IMR-90 (cell line): Measurements from ENCODE around the gene RAPGEF1. TPM values are rescaled to one million over a fixed set of nuclear protein-coding genes. Genes with fewer than 3 reads are reported as not detected.
A peak's percentile ranks its signal among the peaks of the same experiment; 100 is the strongest.

Experiments used
- ATAC-seq: fragments of 200-7000 bp; cut with Tn5 transposase; 2 replicates; pipeline ENCODE4 v1.9.1; 2020; ENCODE audit warnings: low read depth, mild to moderate bottlenecking, moderate library complexity
- BruUV-seq: library from RNA; stranded (reverse); fragments of 400-500 nt; replicated peaks from 2 replicates; lab custom pipeline; 2021; lab: Mats Ljungman, UMichigan
- CTCF ChIA-PET: fragments of 300-600 bp; formaldehyde crosslinking; extraction: SDS; loops from one replicate; lab custom pipeline; 2021; ENCODE audit warnings: antibody characterized with exemption; lab: Yijun Ruan, JAX
- POLR2A ChIA-PET: fragments of 300-600 bp; sonication (Branson Sonifier 250); formaldehyde crosslinking; loops from one replicate; lab custom pipeline; 2022; ENCODE audit warnings: antibody characterized with exemption; ENCODE audit not compliant: unreplicated experiment; lab: Charles Lee
- DNase-seq: peaks from one replicate; pipeline ENCODE4 v3.0.0; 2013
- H2AFZ ChIP-seq: replicated peaks from 2 replicates; pipeline ENCODE3; 2013; ENCODE audit warnings: low read length, mild to moderate bottlenecking; ENCODE audit not compliant: poor library complexity
- H2AK5ac ChIP-seq: 2 replicates; pipeline ENCODE4 v1.6.1; 2013; ENCODE audit warnings: low read depth, low read length, inconsistent platforms
- H2AK9ac ChIP-seq: replicated peaks from 2 replicates; pipeline ENCODE3; 2013; ENCODE audit warnings: mild to moderate bottlenecking, low read depth, low read length, moderate library complexity; ENCODE audit not compliant: poor library complexity
- H2BK120ac ChIP-seq: 2 replicates; pipeline ENCODE4 v1.6.1; 2013; ENCODE audit warnings: low read depth, low read length, inconsistent platforms
- H2BK15ac ChIP-seq: 3 replicates; pipeline ENCODE4 v1.6.1; 2013; ENCODE audit warnings: low read depth, low read length, inconsistent platforms
- H2BK20ac ChIP-seq: 2 replicates; pipeline ENCODE4 v1.6.1; 2013; ENCODE audit warnings: low read depth, mild to moderate bottlenecking, inconsistent platforms, low read length, moderate library complexity
- H2BK5ac ChIP-seq: 2 replicates; pipeline ENCODE4 v1.6.1; 2013; ENCODE audit warnings: mild to moderate bottlenecking, low read depth, low read length, inconsistent platforms; ENCODE audit not compliant: poor library complexity, severe bottlenecking
- H3K14ac ChIP-seq: replicated peaks from 2 replicates; pipeline ENCODE4 v1.6.1; 2013; ENCODE audit warnings: low read depth, low read length, inconsistent platforms
- H3K18ac ChIP-seq: 2 replicates; pipeline ENCODE4 v1.6.1; 2013; ENCODE audit warnings: low read depth, low read length, control low read depth
- H3K23ac ChIP-seq: 2 replicates; pipeline ENCODE4 v1.6.1; 2013; ENCODE audit warnings: low read depth, low read length, inconsistent platforms
- H3K27ac ChIP-seq: 2 replicates; pipeline ENCODE4 v1.5.1; 2013; ENCODE audit warnings: mild to moderate bottlenecking, control low read depth, low read length; ENCODE audit not compliant: insufficient read depth
- H3K27me3 ChIP-seq: 2 replicates; pipeline ENCODE4 v1.6.1; 2013; ENCODE audit warnings: low read length; ENCODE audit not compliant: control insufficient read depth, insufficient read depth
- H3K36me3 ChIP-seq: 2 replicates; pipeline ENCODE4 v1.6.1; 2013; ENCODE audit warnings: low read length, mixed read lengths; ENCODE audit not compliant: control insufficient read depth, insufficient read depth
- H3K4ac ChIP-seq: 2 replicates; pipeline ENCODE4 v1.6.1; 2013; ENCODE audit warnings: low read depth, low read length, inconsistent platforms
- H3K4me1 ChIP-seq: 2 replicates; pipeline ENCODE4 v1.6.1; 2013; ENCODE audit warnings: low read length, mixed read lengths; ENCODE audit not compliant: control insufficient read depth, insufficient read depth
- H3K4me2 ChIP-seq: 2 replicates; pipeline ENCODE4 v1.6.1; 2013; ENCODE audit warnings: low read depth, mild to moderate bottlenecking, control low read depth, low read length, moderate library complexity
- H3K4me3 ChIP-seq: 2 replicates; pipeline ENCODE4 v1.5.1; 2013; ENCODE audit warnings: low read depth, mild to moderate bottlenecking, control low read depth, low read length, moderate library complexity; ENCODE audit not compliant: insufficient read depth
- H3K56ac ChIP-seq: 2 replicates; pipeline ENCODE4 v1.6.1; 2013; ENCODE audit warnings: low read length, inconsistent platforms; ENCODE audit not compliant: insufficient read depth; ENCODE audit errors: extremely low read depth
- H3K79me1 ChIP-seq, 2 experiments: 2 replicates each; pipeline ENCODE4 v1.6.1; 2013; ENCODE audit warnings: low read length in 2 of 2, inconsistent platforms in 1 of 2, low read depth in 1 of 2
- H3K9ac ChIP-seq: 2 replicates; pipeline ENCODE4 v1.6.1; 2013; ENCODE audit warnings: low read depth, low read length, control low read depth
- H3K9me1 ChIP-seq: 2 replicates; pipeline ENCODE4 v1.6.1; 2013; ENCODE audit warnings: low read length, inconsistent platforms; ENCODE audit not compliant: insufficient read depth
- H3K9me3 ChIP-seq: 2 replicates; pipeline ENCODE4 v1.6.1; 2013; ENCODE audit warnings: low read length; ENCODE audit not compliant: control insufficient read depth, insufficient read depth
- H4K20me1 ChIP-seq: 2 replicates; pipeline ENCODE4 v1.6.1; 2013; ENCODE audit warnings: low read length, inconsistent platforms; ENCODE audit not compliant: insufficient read depth
- H4K5ac ChIP-seq: 2 replicates; pipeline ENCODE4 v1.6.1; 2013; ENCODE audit warnings: mild to moderate bottlenecking, low read depth, low read length, control low read depth
- H4K8ac ChIP-seq, 2 experiments: 2 replicates each; pipeline ENCODE4 v1.6.1; 2013; ENCODE audit warnings: low read depth in 2 of 2, low read length in 2 of 2, control low read depth in 1 of 2, inconsistent platforms in 1 of 2
- H4K91ac ChIP-seq: 2 replicates; pipeline ENCODE4 v1.6.1; 2013; ENCODE audit warnings: low read depth, low read length, inconsistent platforms; ENCODE audit not compliant: insufficient read depth
- CHD1 ChIP-seq: IDR thresholded peaks from 2 replicates; pipeline ENCODE4 v1.6.1; 2012; ENCODE audit warnings: low read depth, low read length, improper control_type of control experiment
- MAFK ChIP-seq: IDR thresholded peaks from 2 replicates; pipeline ENCODE4 v1.6.1; 2012; ENCODE audit warnings: low read depth, low read length, improper control_type of control experiment
- POLR2A ChIP-seq: IDR thresholded peaks from 2 replicates; pipeline ENCODE4 v1.6.1; 2012; ENCODE audit warnings: mild to moderate bottlenecking, low read depth, low read length
- WGBS, 2 experiments: methylation state at CpG; one replicate each; pipeline versions ENCODE4 v1.1.5 to v1.1.7; 2013; ENCODE audit warnings: missing lambda C conversion rate in 2 of 2; ENCODE audit not compliant: insufficient read length in 1 of 2; ENCODE audit errors: extremely low coverage in 2 of 2; 5-methylcytosine and 5-hydroxymethylcytosine counted together
- dilution Hi-C: fragments of 300-500 bp; cut with HindIII; formaldehyde crosslinking; loops from one replicate; pipeline ENCODE4 v1.14.3; 2018; ENCODE audit warnings: low sequenced_read_pairs; ENCODE audit not compliant: unreplicated experiment
- in situ Hi-C: fragments of 300-500 bp; cut with MboI; formaldehyde crosslinking; loops from 3 replicates; pipeline ENCODE4 v1.14.3; 2019; ENCODE audit warnings: low sequenced_read_pairs, inconsistent platforms, mixed read lengths
- intact Hi-C: fragments of 100-400 bp; cut with micrococcal nuclease; formaldehyde crosslinking; loops from 2 replicates; pipeline ENCODE4 v1.10.0; 2022
- polyA plus RNA-seq, 3 experiments: library from polyadenylated mRNA; depleted of rRNA; stranded (reverse); fragments of >200 nt; gene quantifications; 2 replicates each; pipeline ENCODE4 v1.2.3, GENCODE V29; 2012; ENCODE audit warnings: low replicate concordance in 1 of 3
- total RNA-seq: library from RNA; depleted of rRNA; stranded (reverse); fragments of >200 nt; gene quantifications from 2 replicates; pipeline ENCODE4 v1.2.3, GENCODE V29; 2012
- TF ChIP-seq, protein P1 (sequence below): conservative IDR thresholded peaks from 2 replicates; pipeline ENCODE4 v1.5.1; 2012; ENCODE audit warnings: mild to moderate bottlenecking, low read depth, low read length, improper control_type of control experiment

RAPGEF1 gene
- total and polyA plus RNA-seq, 2 of the 4 experiments (the other 2 are of a cell fraction), result 13.1 to 22.3 TPM

DNA sequence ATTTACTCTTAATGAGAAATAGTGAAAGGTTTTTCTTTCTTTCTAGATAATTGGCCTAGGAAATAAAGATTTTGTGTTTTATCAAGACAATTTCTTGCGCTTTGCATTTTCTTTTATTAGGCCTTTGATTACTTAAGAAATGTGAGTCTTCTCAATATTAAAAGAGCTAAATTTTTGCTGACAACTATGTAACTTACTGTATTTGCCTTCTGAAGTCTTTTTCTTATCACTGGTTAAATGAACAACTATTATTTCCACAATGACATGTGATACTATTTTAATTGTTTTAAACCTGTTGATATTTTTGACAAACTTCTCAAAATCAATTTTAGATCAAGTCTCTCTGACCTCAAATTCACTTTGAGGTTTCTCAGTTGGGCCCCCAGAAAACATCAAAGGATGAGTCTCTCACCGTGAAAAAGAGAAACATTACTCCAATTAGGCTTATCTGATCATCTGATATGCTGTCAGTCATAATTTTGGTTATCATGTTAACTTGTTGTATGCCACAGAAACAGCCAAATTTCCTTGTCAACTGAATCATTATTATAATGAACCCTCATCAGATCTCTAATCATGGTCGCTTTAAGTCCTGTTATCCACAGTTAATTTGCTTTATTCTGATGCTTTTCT lies 48.8 kb downstream of the RAPGEF1 start:
- no peaks in the 10 kb centered on the region for H3K9me3 ChIP-seq
- no TSS peak for BruUV-seq
- no peak overlapping the region for H3K9ac ChIP-seq
- no peak overlapping the region for H3K23ac ChIP-seq
- no peak overlapping the region for H2AK9ac ChIP-seq
- intact Hi-C loops (no loop called here), in situ Hi-C loops (no loop called here), dilution Hi-C loops (no loop called here)
- H3K4me2 ChIP-seq, result no peak overlapping the region
- no CpG with 5 or more reads among the region's 3 CpGs for WGBS, 2 experiments
- no peak overlapping the region for H2AFZ ChIP-seq
- peaks cover 58% of the 10 kb centered on the region for H4K20me1 ChIP-seq
- no peaks in the 10 kb centered on the region for H3K36me3 ChIP-seq
- peaks cover 12% of the 10 kb centered on the region; the same call in 1 of the 2 replicates for H3K9me1 ChIP-seq
- H4K91ac ChIP-seq, result no peak overlapping the region
- no peak overlapping the region for H2AK5ac ChIP-seq
- CTCF ChIA-PET, result interaction anchor here (1.6 kb wide), 1 partner anchor 13 kb away, joined by 4 read pairs; no protein-coding TSS in a partner anchor
- no peak overlapping the region for H3K4me3 ChIP-seq
- H2BK15ac ChIP-seq, result no peak overlapping the region
- H3K27ac ChIP-seq, result no peak overlapping the region
- no peak overlapping the region for H3K4ac ChIP-seq
- H2BK5ac ChIP-seq, result no peak overlapping the region
- no peak overlapping the region for H3K14ac ChIP-seq
- no peak overlapping the region for H2BK120ac ChIP-seq
- no peaks in the 10 kb centered on the region for H3K27me3 ChIP-seq
- no peak overlapping the region for H3K56ac ChIP-seq
- peaks cover 49 to 71% of the 10 kb centered on the region in 2 experiments for H3K79me1 ChIP-seq
- TF ChIP-seq MAFK (peak; percentile 21; the same call in 1 of the 2 replicates), POLR2A (no peak), CHD1 (no peak)
- TF ChIP-seq, protein P1, sequence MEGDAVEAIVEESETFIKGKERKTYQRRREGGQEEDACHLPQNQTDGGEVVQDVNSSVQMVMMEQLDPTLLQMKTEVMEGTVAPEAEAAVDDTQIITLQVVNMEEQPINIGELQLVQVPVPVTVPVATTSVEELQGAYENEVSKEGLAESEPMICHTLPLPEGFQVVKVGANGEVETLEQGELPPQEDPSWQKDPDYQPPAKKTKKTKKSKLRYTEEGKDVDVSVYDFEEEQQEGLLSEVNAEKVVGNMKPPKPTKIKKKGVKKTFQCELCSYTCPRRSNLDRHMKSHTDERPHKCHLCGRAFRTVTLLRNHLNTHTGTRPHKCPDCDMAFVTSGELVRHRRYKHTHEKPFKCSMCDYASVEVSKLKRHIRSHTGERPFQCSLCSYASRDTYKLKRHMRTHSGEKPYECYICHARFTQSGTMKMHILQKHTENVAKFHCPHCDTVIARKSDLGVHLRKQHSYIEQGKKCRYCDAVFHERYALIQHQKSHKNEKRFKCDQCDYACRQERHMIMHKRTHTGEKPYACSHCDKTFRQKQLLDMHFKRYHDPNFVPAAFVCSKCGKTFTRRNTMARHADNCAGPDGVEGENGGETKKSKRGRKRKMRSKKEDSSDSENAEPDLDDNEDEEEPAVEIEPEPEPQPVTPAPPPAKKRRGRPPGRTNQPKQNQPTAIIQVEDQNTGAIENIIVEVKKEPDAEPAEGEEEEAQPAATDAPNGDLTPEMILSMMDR, result no peak
- ATAC-seq (no peak), DNase-seq (no peak)
- H2BK20ac ChIP-seq, result no peak overlapping the region
- H3K4me1 ChIP-seq, result peaks cover 5% of the 10 kb centered on the region; the same call in 1 of the 2 replicates
- H4K5ac ChIP-seq, result no peak overlapping the region
- no peak overlapping the region for H3K18ac ChIP-seq
- POLR2A ChIA-PET, result no interaction called here
- no peak overlapping the region for H4K8ac ChIP-seq
